SK-MEL-5 (cell line): Measurements from ENCODE around the gene TMEM218. TPM values are rescaled to one million over a fixed set of nuclear protein-coding genes. Genes with fewer than 3 reads are reported as not detected.

ENCODE experiments used
- DNase-seq: peaks from one replicate; pipeline ENCODE4 v3.0.0-alpha.2; 2016; ENCODE audit warnings: low read depth, low spot score
- in situ Hi-C: cut with HindIII; loops from 2 replicates; pipeline ENCODE4 v1.10.0; 2016; ENCODE audit warnings: low sequenced_read_pairs, high pct_unique_total_duplicates, low pct_unique_long_range_greater_than_20kb
- total RNA-seq: library from RNA; depleted of rRNA; stranded (reverse); fragments of >200 nt; shearing (Covaris generic); gene quantifications from 2 replicates; pipeline ENCODE4 v1.2.3, GENCODE V29; 2014

TMEM218 gene
- total RNA-seq, 1 experiment from 2014 or later, result 26.9 TPM

GRCh38 chr11:125139778-125140177 lies 28.4 kb upstream of the TMEM218 start:
- in situ Hi-C loops, result loop anchor here (10.0 kb wide), 1 partner anchor 185 kb away; the partner anchor contains the start of gene CCDC15
- no peak for DNase-seq

DNA sequence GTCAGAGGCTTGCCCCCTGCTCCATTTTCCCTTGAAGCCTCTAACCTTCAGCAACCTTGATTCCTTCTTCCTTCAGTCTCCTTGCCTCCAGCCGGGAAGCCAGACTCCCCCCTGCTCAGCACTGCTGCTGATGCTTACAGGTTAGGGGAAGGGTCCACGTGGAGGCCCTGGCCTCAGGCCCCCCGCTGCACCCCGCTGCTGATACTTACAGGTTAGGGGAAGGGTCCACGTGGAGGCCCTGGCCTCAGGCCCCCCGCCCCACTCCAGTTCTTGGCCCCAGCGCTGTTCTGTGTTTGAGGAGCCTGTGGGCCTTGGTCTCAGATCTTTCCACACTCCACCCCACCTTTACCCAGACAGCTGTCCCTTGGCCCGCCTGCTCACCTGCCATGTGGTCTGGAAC lies 27.5 kb upstream of the TMEM218 start:
- in situ Hi-C loops, result no loop called here
- DNase-seq, result no peak

- in situ Hi-C loops, result no loop called here
- no peak for DNase-seq
These were observed 24.6 kb upstream of the TMEM218 start for GRCh38 chr11:125136001-125136400.

DNA sequence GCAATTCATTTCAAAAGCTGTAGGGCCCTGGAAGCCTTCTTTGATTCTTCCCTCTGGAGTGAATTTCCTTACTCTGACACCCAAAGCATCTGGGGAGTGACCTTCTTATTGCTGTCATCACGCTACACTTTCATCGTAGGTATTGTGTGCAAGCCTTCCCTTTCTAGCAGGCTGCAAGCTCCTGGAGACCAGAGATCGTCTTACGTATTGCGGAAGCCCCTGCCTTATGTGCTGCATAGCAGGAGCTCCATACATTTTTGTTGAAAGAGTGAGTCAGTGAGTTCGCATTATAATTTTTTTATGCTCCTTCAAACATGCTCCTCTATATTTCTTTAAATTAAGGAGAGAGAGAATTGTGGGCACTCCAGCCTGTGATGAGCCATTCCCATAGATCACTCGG lies 21.2 kb upstream of the TMEM218 start:
- DNase-seq, result no peak
- in situ Hi-C loops, result no loop called here

- DNase-seq, result no peak
- in situ Hi-C loops, result no loop called here
These were observed 20.6 kb upstream of the TMEM218 start for GRCh38 chr11:125132071-125132470.

DNA sequence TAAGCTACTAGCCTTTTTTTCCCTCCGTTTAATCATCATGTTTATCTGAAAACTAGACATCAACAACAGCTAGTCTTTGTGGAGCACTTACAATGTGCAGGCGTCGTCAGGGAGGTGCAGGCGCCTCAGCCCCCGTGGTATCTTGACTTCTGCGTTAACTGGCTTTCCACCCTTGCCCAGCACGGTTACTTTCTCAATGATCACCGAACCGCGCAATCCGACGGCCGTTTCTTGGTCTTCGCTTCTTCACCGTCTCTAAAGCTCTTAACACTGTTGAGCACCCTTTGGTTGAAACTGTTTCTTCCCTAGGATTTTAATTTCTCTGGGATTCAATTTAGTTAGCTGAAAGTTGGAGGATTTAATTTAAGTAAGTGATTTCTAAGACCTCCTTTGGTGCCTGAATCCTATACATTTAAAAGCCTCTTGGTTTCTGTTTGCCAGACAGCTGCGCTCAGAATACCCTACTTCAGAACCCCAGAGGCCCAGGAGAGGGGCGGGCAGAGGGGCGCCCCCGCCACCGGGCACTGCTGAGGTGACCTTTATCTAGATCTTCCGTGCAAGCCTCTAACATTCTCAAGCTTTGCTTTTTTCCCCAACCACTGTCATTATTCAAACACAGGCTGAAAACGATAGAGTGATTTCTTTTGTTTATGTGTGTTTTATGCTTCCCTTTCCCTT lies 18.0 kb upstream of the TMEM218 start:
- no peak for DNase-seq
- in situ Hi-C loops, result no loop called here

- in situ Hi-C loops, result no loop called here
- no peak for DNase-seq
These were observed 17.0 kb upstream of the TMEM218 start for GRCh38 chr11:125128450-125128849.

DNA sequence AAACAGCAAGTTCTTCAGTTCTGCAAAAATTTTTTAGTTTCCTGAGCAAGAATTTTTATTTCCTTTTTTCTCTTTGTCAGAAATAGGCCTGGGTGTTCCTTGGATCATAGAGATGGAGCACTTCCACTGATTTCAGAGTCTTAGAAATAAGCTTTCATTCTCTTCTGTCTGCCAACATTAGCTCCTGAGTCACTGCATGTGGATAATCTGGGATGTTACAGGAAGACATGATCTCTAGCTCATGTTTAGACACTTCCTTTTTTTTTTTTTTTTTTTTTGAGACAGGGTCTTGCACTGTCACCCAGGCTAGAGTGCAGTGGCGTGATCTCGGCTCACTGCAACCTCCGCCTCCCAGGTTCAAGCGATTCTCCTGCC lies 13.2 kb upstream of the TMEM218 start:
- in situ Hi-C loops, result no loop called here

DNA sequence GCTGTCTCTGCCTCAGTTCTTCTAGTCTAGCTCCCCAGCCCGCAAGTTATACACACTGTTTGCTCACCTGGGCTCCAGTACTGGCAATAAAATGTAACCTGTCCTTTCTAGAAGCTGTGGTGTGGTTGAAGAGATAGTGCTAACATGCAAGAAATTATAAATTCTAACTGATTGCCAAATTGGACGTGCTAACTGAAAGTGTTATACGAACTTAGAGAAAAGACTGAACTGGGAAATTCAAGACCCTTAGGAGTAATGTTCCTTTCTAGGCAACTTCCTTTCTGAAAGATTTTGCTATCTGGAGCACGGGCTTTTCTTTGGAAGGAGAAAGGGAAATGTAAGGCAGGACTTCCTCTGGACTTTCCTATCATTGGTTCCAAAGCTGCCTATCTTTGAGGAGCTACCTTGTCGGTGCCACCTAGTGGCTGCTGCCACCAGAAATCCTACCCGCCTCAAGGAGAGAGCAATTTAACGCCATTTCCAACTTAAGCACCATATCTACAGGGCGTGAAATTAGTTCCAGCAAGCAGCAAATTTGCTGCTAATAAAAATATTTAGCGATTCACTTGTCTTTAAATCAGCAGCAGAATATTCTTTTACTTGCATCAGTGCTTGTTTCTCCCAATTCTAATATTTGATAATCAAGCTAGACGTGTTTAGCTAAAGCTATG lies 12.7 kb upstream of the TMEM218 start:
- DNase-seq, result peak; percentile 78

More for the DNA sequence above, 13.2 kb upstream of the TMEM218 start:
- no peak for DNase-seq

GRCh38 chr11:125123194-125123946 lies 11.9 kb upstream of the TMEM218 start:
- in situ Hi-C loops, result no loop called here
- DNase-seq, result no peak

More for the DNA sequence above, 12.7 kb upstream of the TMEM218 start:
- in situ Hi-C loops, result no loop called here

DNA sequence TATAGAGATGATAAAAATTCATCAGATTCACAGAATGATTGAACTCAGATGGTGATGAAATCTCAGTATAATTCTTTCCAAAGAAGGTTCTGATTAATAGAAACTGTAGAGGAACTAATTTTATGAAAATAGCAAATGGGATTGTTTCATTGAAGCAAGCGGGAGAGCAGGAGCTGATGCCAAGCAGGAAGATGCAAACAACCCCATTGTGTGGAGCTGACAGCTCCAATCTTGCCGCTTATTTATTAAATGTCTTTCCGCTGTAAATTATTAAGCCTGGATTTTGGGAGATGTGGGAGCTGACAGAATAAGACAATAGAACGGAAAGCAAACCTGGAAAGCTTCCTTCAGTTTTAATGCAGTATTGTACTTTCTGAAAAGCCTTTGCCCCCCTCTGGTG lies 6.0 kb upstream of the TMEM218 start:
- DNase-seq, result no peak
- in situ Hi-C loops, result no loop called here

DNA sequence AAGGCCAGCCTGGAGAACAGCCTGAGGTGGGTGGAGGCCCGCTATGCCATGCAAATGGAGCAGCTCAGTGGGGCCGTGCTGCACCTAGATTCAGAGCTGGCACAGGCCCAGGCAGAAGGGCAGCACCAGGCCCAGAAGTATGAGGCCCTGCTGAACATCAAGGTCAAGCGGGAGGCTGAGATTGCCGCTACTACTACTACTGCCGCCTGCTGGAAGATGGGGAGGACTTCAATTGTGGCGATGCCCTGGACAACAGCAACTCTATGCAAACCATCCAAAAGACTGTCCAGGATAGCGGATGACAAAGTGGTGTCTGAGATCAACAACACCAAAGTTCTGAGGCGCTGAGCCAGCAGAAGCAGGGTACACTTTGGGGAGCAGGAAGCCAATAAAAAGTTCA lies 3.1 kb upstream of the TMEM218 start:
- in situ Hi-C loops, result no loop called here
- DNase-seq, result peak; percentile 51

DNA sequence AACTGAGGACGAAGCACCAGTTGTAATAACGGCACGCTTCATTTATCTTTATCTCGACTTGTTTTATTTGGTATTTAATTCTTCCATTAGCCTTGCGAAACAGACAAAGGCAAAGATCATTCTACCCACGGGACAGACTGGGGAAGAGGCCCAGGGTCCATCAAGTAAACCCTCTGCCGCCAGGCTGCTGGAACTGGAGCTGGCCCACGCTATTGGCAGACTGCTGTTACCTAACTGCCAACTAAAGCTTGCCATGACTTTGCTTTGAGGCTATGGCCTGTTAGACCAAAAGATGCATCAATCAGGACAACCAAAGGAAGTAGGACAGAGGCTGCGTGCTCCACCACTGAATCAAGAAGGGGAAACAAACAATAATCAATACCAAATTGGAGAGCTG lies 780 bp upstream of the TMEM218 start:
- in situ Hi-C loops, result no loop called here
- DNase-seq, result no peak

DNA sequence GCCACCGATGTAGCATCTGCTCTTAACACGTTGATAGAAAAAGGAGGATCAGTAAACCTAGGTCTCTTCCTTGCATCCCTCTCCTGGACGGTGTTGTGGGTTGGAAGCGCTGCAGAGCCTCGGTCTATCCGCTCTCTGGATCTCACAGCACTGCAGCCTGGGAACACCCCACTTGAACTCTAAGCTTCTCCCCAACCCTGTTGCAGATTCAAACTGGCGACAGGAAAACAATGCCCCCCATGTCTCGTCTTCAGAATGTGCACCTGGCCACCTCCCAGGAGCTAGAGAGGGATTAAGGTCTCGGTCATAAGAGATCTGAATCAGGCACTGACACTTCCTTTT lies 454 bp downstream of the TMEM218 start:
- no peak for DNase-seq

GRCh38 chr11:125110506-125110905 lies 920 bp downstream of the TMEM218 start:
- in situ Hi-C loops, result no loop called here
- no peak for DNase-seq

More for the DNA sequence above, 454 bp downstream of the TMEM218 start:
- in situ Hi-C loops, result no loop called here

- in situ Hi-C loops, result no loop called here
- no peak for DNase-seq
These were observed 3.0 kb downstream of the TMEM218 start for GRCh38 chr11:125108469-125108868.

DNA sequence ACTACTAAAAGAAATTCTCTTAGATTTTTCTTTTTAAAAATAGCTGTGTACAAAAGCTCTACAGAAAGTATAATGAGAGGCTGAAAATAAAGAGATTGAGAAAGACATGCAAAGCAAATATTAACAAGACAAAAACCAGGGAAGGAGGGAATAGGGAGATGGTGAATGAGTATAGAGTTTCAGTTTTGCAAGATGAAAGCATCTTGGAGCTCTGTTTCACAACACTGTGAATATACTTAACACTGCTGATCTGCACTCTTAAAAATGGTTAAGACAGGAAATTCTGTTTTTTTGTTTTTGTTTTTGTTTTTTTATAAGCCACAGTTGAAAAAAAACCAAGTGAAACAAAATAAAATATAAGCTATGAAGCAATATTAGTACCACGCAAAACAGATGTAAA lies 5.5 kb downstream of the TMEM218 start:
- in situ Hi-C loops, result no loop called here

GRCh38 chr11:125102510-125102909 lies 8.9 kb downstream of the TMEM218 start:
- no peak for DNase-seq
- in situ Hi-C loops, result no loop called here

More for the DNA sequence above, 5.5 kb downstream of the TMEM218 start:
- no peak for DNase-seq

- in situ Hi-C loops, result no loop called here
These were observed 9.4 kb downstream of the TMEM218 start for GRCh38 chr11:125102025-125102424.

More at GRCh38 chr11:125102025-125102424, 9.4 kb downstream of the TMEM218 start:
- no peak for DNase-seq
